Fibroblast of lung (primary cell): ENCODE measurements around the gene SLC6A13. TPM values are rescaled to one million over a fixed set of nuclear protein-coding genes. Genes with fewer than 3 reads are reported as not detected.

ENCODE experiments used
- DNase-seq, 2 donors: peaks; one replicate each; pipeline versions ENCODE4 v3.0.0 to v3.0.0-alpha.2; 2010; ENCODE audit warnings: low read depth in 2 of 2
- H2AFZ ChIP-seq: 2 replicates; pipeline ENCODE4 v1.5.1; 2012; ENCODE audit warnings: low read length, control low read depth, inconsistent platforms
- H3K27ac ChIP-seq: 2 replicates; pipeline ENCODE4 v1.5.1; 2011; ENCODE audit warnings: low read length, control low read depth; ENCODE audit not compliant: insufficient read depth
- H3K27me3 ChIP-seq: 2 replicates; pipeline ENCODE4 v1.5.1; 2011; ENCODE audit warnings: mild to moderate bottlenecking, low read length; ENCODE audit not compliant: control insufficient read depth, insufficient read depth
- H3K36me3 ChIP-seq: 2 replicates; pipeline ENCODE4 v1.5.1; 2011; ENCODE audit warnings: low read length; ENCODE audit not compliant: control insufficient read depth, insufficient read depth
- H3K4me1 ChIP-seq: 2 replicates; pipeline ENCODE4 v1.5.1; 2011; ENCODE audit warnings: low read length; ENCODE audit not compliant: control insufficient read depth, insufficient read depth; ENCODE audit errors: extremely low read depth
- H3K4me2 ChIP-seq: 2 replicates; pipeline ENCODE4 v1.5.1; 2011; ENCODE audit warnings: low read length, control low read depth; ENCODE audit not compliant: insufficient read depth; ENCODE audit errors: extremely low read depth
- H3K4me3 ChIP-seq, 4 experiments: fragments of 200-600 bp in 1 of 4; sonication (generic) in 1 of 4; replicated peaks in 1 of 4; 2 replicates each; pipeline ENCODE4 v1.5.1; 2011 to 2016; ENCODE audit warnings: low read length in 4 of 4, low read depth in 3 of 4, mild to moderate bottlenecking in 3 of 4, control low read depth in 2 of 4, inconsistent platforms in 1 of 4, mixed read lengths in 1 of 4; ENCODE audit not compliant: insufficient read depth in 1 of 4; ENCODE audit errors: control extremely low read depth in 1 of 4
- H3K79me2 ChIP-seq: 2 replicates; pipeline ENCODE4 v1.5.1; 2012; ENCODE audit warnings: mild to moderate bottlenecking, low read length, inconsistent platforms; ENCODE audit not compliant: control insufficient read depth, insufficient read depth
- H3K9ac ChIP-seq: 2 replicates; pipeline ENCODE4 v1.5.1; 2011; ENCODE audit warnings: mild to moderate bottlenecking, low read length, control low read depth; ENCODE audit not compliant: insufficient read depth
- H3K9me3 ChIP-seq: 2 replicates; pipeline ENCODE4 v1.5.1; 2012; ENCODE audit warnings: low read depth, low read length; ENCODE audit not compliant: control insufficient read depth, insufficient read depth
- H4K20me1 ChIP-seq: 2 replicates; pipeline ENCODE4 v1.5.1; 2011; ENCODE audit warnings: low read length; ENCODE audit not compliant: control insufficient read depth, insufficient read depth; ENCODE audit errors: extremely low read depth
- EZH2 ChIP-seq: IDR thresholded peaks from 2 replicates; pipeline ENCODE4 v1.5.1; 2012; ENCODE audit warnings: low read length, control low read depth, mild to moderate bottlenecking; ENCODE audit errors: missing control alignments
- polyA plus RNA-seq, 2 donors: library from polyadenylated mRNA; depleted of rRNA in 1 of 2; stranded (reverse) in 1 of 2; unstranded in 1 of 2; fragments of >200 nt; gene quantifications; 2 replicates each; pipeline ENCODE4 v1.2.1, GENCODE V29; 2011 to 2012; ENCODE audit warnings: missing spikeins in 1 of 2
- total RNA-seq: library from RNA; depleted of rRNA; stranded (reverse); fragments of >200 nt; gene quantifications from 2 replicates; pipeline ENCODE4 v1.2.1, GENCODE V29; 2014
- TF ChIP-seq, protein P1 (sequence below), 2 donors: IDR thresholded peaks in 1 of 2; conservative IDR thresholded peaks in 1 of 2; 1 replicate in 1 of 2; 2 replicates in 1 of 2; pipeline ENCODE4 v1.5.1; 2011 to 2012; ENCODE audit warnings: low read length in 2 of 2, control low read depth in 1 of 2, inconsistent platforms in 1 of 2, low read depth in 1 of 2, mild to moderate bottlenecking in 1 of 2

The SLC6A13 gene
- total and polyA plus RNA-seq, 2 donors (not counting 1 experiment from before 2014, with no cell fraction given): not detected

DNA sequence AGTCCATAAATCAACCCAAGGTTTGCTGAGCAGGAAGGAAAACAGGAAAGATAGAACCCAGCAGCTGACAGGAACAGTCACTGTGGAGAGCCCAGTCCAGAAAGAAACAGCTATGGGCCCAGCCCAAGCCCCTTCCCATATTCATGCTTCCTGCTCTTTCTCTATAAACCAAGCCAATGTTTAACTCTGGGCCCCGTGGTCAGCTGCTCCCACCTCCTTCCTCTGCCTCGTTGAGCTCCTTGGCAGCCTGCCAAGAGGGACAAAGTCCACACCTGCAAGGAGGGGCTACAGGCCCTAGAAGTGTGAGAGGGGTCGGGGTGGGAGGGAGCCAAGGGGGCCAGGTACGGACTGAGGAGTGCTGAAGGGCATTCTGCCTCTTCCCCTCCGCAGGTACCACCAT, 10.0 kb downstream of the SLC6A13 start:
- Histone ChIP-seq H2AFZ (no peak overlapping the region), H3K27ac (no peak overlapping the region), H3K79me2 (no peaks in the 10 kb centered on the region), H3K9ac (no peak overlapping the region), H3K4me2 (no peak overlapping the region), H4K20me1 (no peaks in the 10 kb centered on the region), H3K4me3 (no peak overlapping the region), H3K9me3 (no peaks in the 10 kb centered on the region), H3K36me3 (no peaks in the 10 kb centered on the region), H3K4me1 (no peaks in the 10 kb centered on the region), H3K27me3 (peaks cover 11% of the 10 kb centered on the region)
- TF ChIP-seq, protein P1, sequence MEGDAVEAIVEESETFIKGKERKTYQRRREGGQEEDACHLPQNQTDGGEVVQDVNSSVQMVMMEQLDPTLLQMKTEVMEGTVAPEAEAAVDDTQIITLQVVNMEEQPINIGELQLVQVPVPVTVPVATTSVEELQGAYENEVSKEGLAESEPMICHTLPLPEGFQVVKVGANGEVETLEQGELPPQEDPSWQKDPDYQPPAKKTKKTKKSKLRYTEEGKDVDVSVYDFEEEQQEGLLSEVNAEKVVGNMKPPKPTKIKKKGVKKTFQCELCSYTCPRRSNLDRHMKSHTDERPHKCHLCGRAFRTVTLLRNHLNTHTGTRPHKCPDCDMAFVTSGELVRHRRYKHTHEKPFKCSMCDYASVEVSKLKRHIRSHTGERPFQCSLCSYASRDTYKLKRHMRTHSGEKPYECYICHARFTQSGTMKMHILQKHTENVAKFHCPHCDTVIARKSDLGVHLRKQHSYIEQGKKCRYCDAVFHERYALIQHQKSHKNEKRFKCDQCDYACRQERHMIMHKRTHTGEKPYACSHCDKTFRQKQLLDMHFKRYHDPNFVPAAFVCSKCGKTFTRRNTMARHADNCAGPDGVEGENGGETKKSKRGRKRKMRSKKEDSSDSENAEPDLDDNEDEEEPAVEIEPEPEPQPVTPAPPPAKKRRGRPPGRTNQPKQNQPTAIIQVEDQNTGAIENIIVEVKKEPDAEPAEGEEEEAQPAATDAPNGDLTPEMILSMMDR (conservative IDR thresholded peaks at IDR 0.05 in 1 of 2, IDR thresholded peaks at IDR 0.05 in 1 of 2; ENCODE audit: low read depth in 1 of 2, low read length in 2 of 2): no peak
- no peak for TF ChIP-seq EZH2
- no peak for DNase-seq

DNA sequence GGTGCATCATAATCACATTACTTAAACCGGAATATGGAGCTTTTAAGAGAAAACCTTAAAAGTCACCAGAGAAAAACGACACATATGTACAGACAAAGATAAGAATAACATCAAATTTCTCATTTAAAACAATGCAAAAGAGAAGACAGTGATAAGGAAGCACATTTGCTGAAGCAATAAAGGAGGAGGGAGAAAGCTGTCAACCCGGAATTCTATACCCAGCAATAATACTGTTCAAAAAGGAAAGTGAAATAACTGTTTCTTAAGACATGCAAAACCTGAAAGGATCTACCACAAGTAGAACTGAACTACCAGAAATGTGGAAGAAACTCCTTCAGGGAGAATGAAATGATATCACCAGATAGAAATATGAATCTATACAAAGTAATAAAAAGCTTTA, 15.4 kb downstream of the SLC6A13 start:
- H4K20me1 ChIP-seq: no peaks in the 10 kb centered on the region
- TF ChIP-seq, protein P1 (conservative IDR thresholded peaks at IDR 0.05 in 1 of 2, IDR thresholded peaks at IDR 0.05 in 1 of 2; ENCODE audit: low read depth in 1 of 2, low read length in 2 of 2): no peak
- TF ChIP-seq EZH2: no peak
- DNase-seq: no peak
- no peak overlapping the region for H3K9ac ChIP-seq
- no peaks in the 10 kb centered on the region for H3K9me3 ChIP-seq
- no peak overlapping the region for H3K4me2 ChIP-seq
- no peak overlapping the region for H2AFZ ChIP-seq
- H3K27ac ChIP-seq: no peak overlapping the region
- H3K36me3 ChIP-seq: no peaks in the 10 kb centered on the region
- H3K79me2 ChIP-seq: no peaks in the 10 kb centered on the region
- no peak overlapping the region for H3K4me3 ChIP-seq
- H3K4me1 ChIP-seq: no peaks in the 10 kb centered on the region
- peaks cover 3% of the 10 kb centered on the region for H3K27me3 ChIP-seq

DNA sequence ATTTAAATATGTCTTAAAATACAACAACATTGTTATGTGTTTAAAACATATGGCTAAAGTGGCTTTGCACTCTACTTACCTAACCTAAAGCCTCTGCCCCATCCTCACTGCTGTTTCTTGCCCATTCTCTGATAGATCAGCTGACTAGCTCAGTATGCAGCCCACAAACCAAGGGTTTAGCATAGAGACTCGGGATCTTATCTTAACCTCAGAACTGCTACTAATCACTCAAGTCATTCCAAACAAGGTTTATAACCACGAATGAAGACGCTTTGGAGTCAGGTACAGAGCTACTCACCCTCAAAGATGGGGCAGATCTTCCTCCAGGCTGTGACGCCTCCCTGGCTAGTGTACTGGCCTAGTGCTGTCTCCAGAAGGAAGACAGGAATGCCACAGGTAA, 19.3 kb downstream of the SLC6A13 start:
- TF ChIP-seq EZH2: no peak
- TF ChIP-seq, protein P1 (conservative IDR thresholded peaks at IDR 0.05 in 1 of 2, IDR thresholded peaks at IDR 0.05 in 1 of 2; ENCODE audit: low read depth in 1 of 2, low read length in 2 of 2): no peak
- no peaks in the 10 kb centered on the region for H3K9me3 ChIP-seq
- H3K79me2 ChIP-seq: no peaks in the 10 kb centered on the region
- H3K27ac ChIP-seq: no peak overlapping the region
- no peaks in the 10 kb centered on the region for H3K36me3 ChIP-seq
- no peak overlapping the region for H2AFZ ChIP-seq
- no peaks in the 10 kb centered on the region for H3K4me1 ChIP-seq
- H3K9ac ChIP-seq: no peak overlapping the region
- DNase-seq: peak in 1 of 2 donors; percentile 23
- H3K27me3 ChIP-seq: peaks cover 3% of the 10 kb centered on the region
- H3K4me2 ChIP-seq: no peak overlapping the region
- H3K4me3 ChIP-seq: no peak overlapping the region
- no peaks in the 10 kb centered on the region for H4K20me1 ChIP-seq
